IPS-15b (cell line): Measurements from ENCODE around the gene DNAJC4.

Experiments
- H3K27me3 ChIP-seq: one replicate; pipeline ENCODE4 v1.6.1; 2013; ENCODE audit warnings: low read length; ENCODE audit not compliant: control insufficient read depth, insufficient read depth
- H3K36me3 ChIP-seq: one replicate; pipeline ENCODE4 v1.6.1; 2013; ENCODE audit warnings: low read length; ENCODE audit not compliant: control insufficient read depth, insufficient read depth
- H3K4me1 ChIP-seq: one replicate; pipeline ENCODE4 v1.6.1; 2013; ENCODE audit warnings: mild to moderate bottlenecking, low read length; ENCODE audit not compliant: control insufficient read depth, insufficient read depth
- H3K4me3 ChIP-seq: one replicate; pipeline ENCODE4 v1.5.1; 2013; ENCODE audit warnings: low read depth, low read length
- H3K9ac ChIP-seq: one replicate; pipeline ENCODE4 v1.6.1; 2013; ENCODE audit warnings: low read depth, mild to moderate bottlenecking, low read length
- H3K9me3 ChIP-seq: one replicate; pipeline ENCODE4 v1.6.1; 2013; ENCODE audit warnings: mild to moderate bottlenecking, low read length; ENCODE audit not compliant: control insufficient read depth, insufficient read depth

Gene DNAJC4

GRCh38 chr11:64230171-64230984 lies at the start of gene DNAJC4:
TSS of gene DNAJC4 (plus strand) at chr11:64230548. CDS start at chr11:64230855, 307 bp downstream.
- H3K4me1 ChIP-seq, result no peaks in the 10 kb centered on the region
- peak within 1 kb of the TSS; percentile 79 for H3K4me3 ChIP-seq
- peaks cover 3% of the 10 kb centered on the region for H3K27me3 ChIP-seq
- no peaks in the 10 kb centered on the region for H3K9me3 ChIP-seq
- H3K36me3 ChIP-seq, result no peaks in the 10 kb centered on the region
- H3K9ac ChIP-seq, result peak within 1 kb of the TSS; percentile 73

- Histone ChIP-seq H3K9ac (no peak overlapping the region), H3K36me3 (no peaks in the 10 kb centered on the region), H3K27me3 (no peaks in the 10 kb centered on the region), H3K4me1 (peaks cover 3% of the 10 kb centered on the region), H3K4me3 (no peak overlapping the region), H3K9me3 (no peaks in the 10 kb centered on the region)
Observed at GRCh38 chr11:64180891-64181290, 49.5 kb upstream of the DNAJC4 start.

- H3K4me1 ChIP-seq, result peaks cover 3% of the 10 kb centered on the region
- no peaks in the 10 kb centered on the region for H3K27me3 ChIP-seq
- H3K36me3 ChIP-seq, result no peaks in the 10 kb centered on the region
- H3K9me3 ChIP-seq, result no peaks in the 10 kb centered on the region
- peak overlapping the region; percentile 19 for H3K4me3 ChIP-seq
- H3K9ac ChIP-seq, result no peak overlapping the region
Observed at GRCh38 chr11:64181506-64182411, 48.6 kb upstream of the DNAJC4 start.

GRCh38 chr11:64183890-64184289 lies 46.5 kb upstream of the DNAJC4 start:
- H3K4me1 ChIP-seq, result peaks cover 3% of the 10 kb centered on the region
- peak overlapping the region; percentile 35 for H3K4me3 ChIP-seq
- H3K9ac ChIP-seq, result no peak overlapping the region

GRCh38 chr11:64185175-64185692 lies 45.1 kb upstream of the DNAJC4 start:
- Histone ChIP-seq H3K36me3 (no peaks in the 10 kb centered on the region), H3K27me3 (no peaks in the 10 kb centered on the region), H3K4me3 (peak overlapping the region; percentile 90), H3K9me3 (no peaks in the 10 kb centered on the region), H3K9ac (peak overlapping the region; percentile 90), H3K4me1 (peaks cover 3% of the 10 kb centered on the region)

More at GRCh38 chr11:64183890-64184289, 46.5 kb upstream of the DNAJC4 start:
- H3K9me3 ChIP-seq, result no peaks in the 10 kb centered on the region
- H3K27me3 ChIP-seq, result no peaks in the 10 kb centered on the region
- H3K36me3 ChIP-seq, result no peaks in the 10 kb centered on the region

GRCh38 chr11:64185693-64186491 lies 44.5 kb upstream of the DNAJC4 start, which contains the start of gene STIP1:
TSS of gene STIP1 (plus strand) at chr11:64186171. CDS start at chr11:64186262, 91 bp downstream.
- Histone ChIP-seq H3K4me1 (peaks cover 3% of the 10 kb centered on the region), H3K27me3 (no peaks in the 10 kb centered on the region), H3K9ac (peak within 1 kb of the TSS; percentile 90), H3K36me3 (peaks cover 3% of the 10 kb centered on the region), H3K4me3 (peak within 1 kb of the TSS; percentile 90), H3K9me3 (no peaks in the 10 kb centered on the region)

GRCh38 chr11:64186492-64187165 lies 43.7 kb upstream of the DNAJC4 start:
- H3K4me1 ChIP-seq, result peaks cover 3% of the 10 kb centered on the region
- H3K9me3 ChIP-seq, result no peaks in the 10 kb centered on the region
- H3K9ac ChIP-seq, result no peak overlapping the region
- H3K27me3 ChIP-seq, result no peaks in the 10 kb centered on the region
- peaks cover 3% of the 10 kb centered on the region for H3K36me3 ChIP-seq
- no peak overlapping the region for H3K4me3 ChIP-seq

- Histone ChIP-seq H3K4me3 (no peak overlapping the region), H3K9ac (no peak overlapping the region), H3K9me3 (no peaks in the 10 kb centered on the region), H3K4me1 (no peaks in the 10 kb centered on the region), H3K27me3 (no peaks in the 10 kb centered on the region), H3K36me3 (peaks cover 53% of the 10 kb centered on the region)
Observed at GRCh38 chr11:64192434-64192833, 37.9 kb upstream of the DNAJC4 start.

GRCh38 chr11:64196626-64197025 lies 33.7 kb upstream of the DNAJC4 start:
- H3K4me3 ChIP-seq, result no peak overlapping the region
- no peaks in the 10 kb centered on the region for H3K27me3 ChIP-seq
- H3K9me3 ChIP-seq, result no peaks in the 10 kb centered on the region
- H3K4me1 ChIP-seq, result no peaks in the 10 kb centered on the region
- H3K9ac ChIP-seq, result no peak overlapping the region
- H3K36me3 ChIP-seq, result peaks cover 74% of the 10 kb centered on the region

GRCh38 chr11:64198511-64198910 lies 31.8 kb upstream of the DNAJC4 start:
- Histone ChIP-seq H3K9ac (no peak overlapping the region), H3K4me1 (no peaks in the 10 kb centered on the region), H3K27me3 (no peaks in the 10 kb centered on the region), H3K9me3 (no peaks in the 10 kb centered on the region), H3K36me3 (peaks cover 75% of the 10 kb centered on the region), H3K4me3 (no peak overlapping the region)
